ENCODE data around the gene TAF1C. TPM values are rescaled to one million over a fixed set of nuclear protein-coding genes. Genes with fewer than 3 reads are reported as not detected.

The TAF1C gene
- total and polyA plus RNA-seq, 11 donors, result 16.3 to 34.4 (median 22.3) TPM

DNA sequence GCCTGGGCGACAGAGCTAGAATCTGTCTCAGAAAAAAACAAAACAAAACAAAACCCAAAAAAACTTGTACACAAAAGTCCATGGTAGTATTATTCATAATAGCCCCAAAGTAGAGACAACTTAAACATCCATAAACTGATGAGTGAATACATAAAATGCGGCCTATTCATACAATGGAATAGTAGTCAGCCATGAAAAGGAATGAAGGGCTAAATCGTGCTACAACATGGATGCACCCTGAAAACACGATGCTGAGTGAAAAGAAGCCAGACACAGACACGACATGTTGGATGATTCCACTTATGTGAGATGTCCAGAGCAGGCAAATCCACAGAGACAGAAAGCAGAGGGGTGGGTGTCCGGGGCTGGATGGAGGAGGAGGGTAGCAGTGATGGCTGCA is 40.7 kb upstream of the TAF1C start:
- Histone ChIP-seq H3K27ac (no peak overlapping the region), H3K36me3 (no peaks in the 10 kb centered on the region), H3K4me1 (peaks cover 0 to 18% (median 6%) of the 10 kb centered on the region in 12 donors), H3K9me3 (no peaks in the 10 kb centered on the region), H3K27me3 (peaks cover 0 to 3% (median 0%) of the 10 kb centered on the region in 9 donors), H3K4me3 (no peak overlapping the region)
- DNase-seq (no peak), ATAC-seq (no peak)
- TF ChIP-seq, protein P1, sequence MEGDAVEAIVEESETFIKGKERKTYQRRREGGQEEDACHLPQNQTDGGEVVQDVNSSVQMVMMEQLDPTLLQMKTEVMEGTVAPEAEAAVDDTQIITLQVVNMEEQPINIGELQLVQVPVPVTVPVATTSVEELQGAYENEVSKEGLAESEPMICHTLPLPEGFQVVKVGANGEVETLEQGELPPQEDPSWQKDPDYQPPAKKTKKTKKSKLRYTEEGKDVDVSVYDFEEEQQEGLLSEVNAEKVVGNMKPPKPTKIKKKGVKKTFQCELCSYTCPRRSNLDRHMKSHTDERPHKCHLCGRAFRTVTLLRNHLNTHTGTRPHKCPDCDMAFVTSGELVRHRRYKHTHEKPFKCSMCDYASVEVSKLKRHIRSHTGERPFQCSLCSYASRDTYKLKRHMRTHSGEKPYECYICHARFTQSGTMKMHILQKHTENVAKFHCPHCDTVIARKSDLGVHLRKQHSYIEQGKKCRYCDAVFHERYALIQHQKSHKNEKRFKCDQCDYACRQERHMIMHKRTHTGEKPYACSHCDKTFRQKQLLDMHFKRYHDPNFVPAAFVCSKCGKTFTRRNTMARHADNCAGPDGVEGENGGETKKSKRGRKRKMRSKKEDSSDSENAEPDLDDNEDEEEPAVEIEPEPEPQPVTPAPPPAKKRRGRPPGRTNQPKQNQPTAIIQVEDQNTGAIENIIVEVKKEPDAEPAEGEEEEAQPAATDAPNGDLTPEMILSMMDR (IDR thresholded peaks at IDR 0.05), result no peak
- 85 to 91% (median 88%) methylated on average over 6 of the region's 6 CpGs for WGBS, 4 donors
- intact Hi-C loops (cut with DNase I), result no loop called here

DNA sequence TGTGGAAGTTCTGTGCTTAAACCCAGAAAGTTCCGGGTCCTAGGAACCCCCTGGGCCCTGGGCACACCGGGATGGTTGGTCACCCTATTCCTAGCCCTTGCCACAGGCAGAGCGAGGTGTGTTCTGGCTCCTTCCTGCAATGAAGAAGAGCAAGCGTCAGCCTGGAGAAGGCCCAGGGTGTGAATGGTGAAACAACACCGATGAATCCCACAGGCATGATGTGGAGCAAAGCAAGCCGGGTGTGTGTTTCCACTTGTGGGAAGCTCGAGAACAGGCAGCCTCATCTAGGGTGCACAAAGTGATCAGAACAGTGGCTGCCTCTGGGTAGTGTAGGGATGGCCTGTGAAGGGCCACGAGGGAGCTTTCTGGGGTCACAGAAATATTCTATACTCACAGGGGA is 39.2 kb upstream of the TAF1C start:
- H3K4me3 ChIP-seq, result no peak overlapping the region
- intact Hi-C loops (cut with DNase I), result no loop called here
- no peak overlapping the region for H3K27ac ChIP-seq
- no peak for ATAC-seq
- peaks cover 0 to 3% (median 0%) of the 10 kb centered on the region in 9 donors for H3K27me3 ChIP-seq
- no peaks in the 10 kb centered on the region for H3K9me3 ChIP-seq
- DNase-seq, result no peak
- WGBS, 4 donors, result 84 to 91% (median 90%) methylated on average over 8 of the region's 8 CpGs
- TF ChIP-seq, protein P1 (IDR thresholded peaks at IDR 0.05), result no peak
- TF ChIP-seq POLR2A (IDR thresholded peaks at IDR 0.05), result no peak
- H3K4me1 ChIP-seq, result peaks cover 0 to 18% (median 6%) of the 10 kb centered on the region in 12 donors
- no peaks in the 10 kb centered on the region for H3K36me3 ChIP-seq

DNA sequence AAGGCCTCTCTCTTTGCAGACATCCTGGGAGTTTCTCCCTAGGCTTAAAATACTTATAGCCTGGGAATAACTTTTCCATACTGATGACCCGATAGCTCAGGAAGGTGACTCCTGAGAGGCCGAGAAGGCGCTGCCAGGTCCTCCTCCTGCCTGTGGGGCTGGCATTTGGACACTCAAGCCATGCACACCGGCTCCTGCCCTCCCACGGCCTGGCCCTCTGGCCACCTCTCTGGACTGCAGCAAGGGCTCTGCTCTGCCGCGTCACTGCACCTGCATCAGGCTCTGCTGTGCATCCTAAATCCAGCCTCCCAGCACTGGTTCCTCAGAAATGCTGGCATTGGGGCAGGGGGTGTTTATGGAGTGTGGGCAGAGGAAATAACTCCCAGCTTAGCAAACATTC is 38.7 kb upstream of the TAF1C start:
- Histone ChIP-seq H3K27ac (no peak overlapping the region), H3K4me3 (no peak overlapping the region), H3K4me1 (peaks cover 0 to 18% (median 6%) of the 10 kb centered on the region in 12 donors), H3K27me3 (peaks cover 0 to 3% (median 0%) of the 10 kb centered on the region in 9 donors), H3K9me3 (no peaks in the 10 kb centered on the region), H3K36me3 (no peaks in the 10 kb centered on the region)
- ATAC-seq (no peak), DNase-seq (no peak)
- no peak for TF ChIP-seq POLR2A (IDR thresholded peaks at IDR 0.05)
- TF ChIP-seq, protein P1 (IDR thresholded peaks at IDR 0.05), result no peak
- WGBS, 4 donors, result 69 to 77% (median 73%) methylated on average over 6 to 7 of the region's 7 CpGs
- intact Hi-C loops (cut with DNase I), result no loop called here

DNA sequence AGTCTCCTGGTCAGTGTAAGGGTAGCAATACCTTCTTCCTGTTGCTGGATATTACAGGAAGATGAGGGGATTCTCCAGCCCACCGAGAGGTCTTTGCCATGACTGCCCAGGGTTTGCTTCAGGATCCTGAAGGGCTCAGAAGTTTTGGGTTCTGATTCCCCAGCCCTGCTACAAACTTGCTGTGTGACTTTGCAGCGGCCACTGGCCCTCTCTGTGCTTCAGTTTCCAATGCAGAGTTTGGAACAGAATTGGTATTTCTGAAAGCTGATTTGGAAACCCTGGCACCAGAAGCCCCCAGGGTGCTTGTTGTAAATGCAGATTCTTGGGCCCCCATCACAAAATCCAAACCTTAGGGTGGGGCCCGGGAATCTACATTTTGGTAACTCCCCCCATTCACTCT is 38.3 kb upstream of the TAF1C start:
- H3K36me3 ChIP-seq, result no peaks in the 10 kb centered on the region
- H3K27me3 ChIP-seq, result peaks cover 0 to 3% (median 0%) of the 10 kb centered on the region in 9 donors
- H3K27ac ChIP-seq, result no peak overlapping the region
- intact Hi-C loops (cut with DNase I), result no loop called here
- WGBS, 4 donors, result 80 to 91% (median 85%) methylated on average over 3 of the region's 3 CpGs
- DNase-seq (no peak), ATAC-seq (no peak)
- H3K9me3 ChIP-seq, result no peaks in the 10 kb centered on the region
- TF ChIP-seq POLR2A (IDR thresholded peaks at IDR 0.05), result no peak
- TF ChIP-seq, protein P1 (IDR thresholded peaks at IDR 0.05), result no peak
- H3K4me1 ChIP-seq, result peaks cover 0 to 18% (median 6%) of the 10 kb centered on the region in 12 donors
- no peak overlapping the region for H3K4me3 ChIP-seq

All from heart left ventricle (tissue), 16 donors.